Muscle layer of duodenum (tissue), 2 donors: ENCODE results near the gene PSRC1.

Experiments used
- H3K27ac ChIP-seq: one replicate; pipeline ENCODE4 v1.7.0; 2013; ENCODE audit warnings: mild to moderate bottlenecking, low read length
- H3K27me3 ChIP-seq: one replicate; pipeline ENCODE4 v1.7.0; 2013; ENCODE audit warnings: low read depth, mild to moderate bottlenecking, control low read depth, low read length
- H3K36me3 ChIP-seq, 2 donors: one replicate each; pipeline ENCODE4 v1.7.0; 2013; ENCODE audit warnings: low read length in 2 of 2, control low read depth in 1 of 2, mild to moderate bottlenecking in 1 of 2; ENCODE audit not compliant: insufficient read depth in 2 of 2, control insufficient read depth in 1 of 2
- H3K4me1 ChIP-seq, 2 donors: one replicate each; pipeline ENCODE4 v1.7.0; 2013; ENCODE audit warnings: low read length in 2 of 2, mild to moderate bottlenecking in 2 of 2, control low read depth in 1 of 2, moderate library complexity in 1 of 2; ENCODE audit not compliant: insufficient read depth in 2 of 2, control insufficient read depth in 1 of 2
- H3K4me3 ChIP-seq, 2 donors: one replicate each; pipeline ENCODE4 v1.7.0; 2013; ENCODE audit warnings: low read length in 2 of 2, low read depth in 1 of 2, mild to moderate bottlenecking in 1 of 2
- H3K9me3 ChIP-seq, 2 donors: one replicate each; pipeline ENCODE4 v1.7.0; 2013; ENCODE audit warnings: low read length in 2 of 2, control low read depth in 1 of 2, mild to moderate bottlenecking in 1 of 2; ENCODE audit not compliant: control insufficient read depth in 1 of 2
- donor health status: healthy.

Gene PSRC1

DNA sequence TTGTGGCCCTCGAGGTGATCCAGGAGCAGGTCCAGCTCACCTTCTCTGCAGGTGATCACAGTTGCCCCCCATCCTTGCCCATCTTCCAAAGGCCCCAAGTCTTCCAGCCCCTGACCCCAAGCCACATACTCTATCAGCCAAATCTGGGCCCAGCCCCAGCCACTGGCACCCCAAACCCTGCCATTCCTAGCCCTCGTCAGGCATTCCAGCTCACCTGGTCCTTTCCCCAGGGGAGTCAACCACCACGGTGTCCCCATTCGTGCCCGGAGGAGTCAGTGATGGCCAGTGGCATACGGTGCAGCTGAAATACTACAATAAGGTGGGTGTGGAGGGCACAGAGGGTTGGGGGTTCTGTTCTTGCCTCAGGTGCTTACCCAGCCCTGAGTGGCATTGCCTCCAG lies 21.4 kb downstream of the PSRC1 start:
- H3K36me3 ChIP-seq, result peaks cover 0 to 20% of the 10 kb centered on the region in 2 donors
- no peak overlapping the region for H3K4me3 ChIP-seq
- peaks cover 0 to 6% of the 10 kb centered on the region in 2 donors for H3K4me1 ChIP-seq
- no peaks in the 10 kb centered on the region for H3K9me3 ChIP-seq
- no peaks in the 10 kb centered on the region for H3K27me3 ChIP-seq
- no peak overlapping the region for H3K27ac ChIP-seq

DNA sequence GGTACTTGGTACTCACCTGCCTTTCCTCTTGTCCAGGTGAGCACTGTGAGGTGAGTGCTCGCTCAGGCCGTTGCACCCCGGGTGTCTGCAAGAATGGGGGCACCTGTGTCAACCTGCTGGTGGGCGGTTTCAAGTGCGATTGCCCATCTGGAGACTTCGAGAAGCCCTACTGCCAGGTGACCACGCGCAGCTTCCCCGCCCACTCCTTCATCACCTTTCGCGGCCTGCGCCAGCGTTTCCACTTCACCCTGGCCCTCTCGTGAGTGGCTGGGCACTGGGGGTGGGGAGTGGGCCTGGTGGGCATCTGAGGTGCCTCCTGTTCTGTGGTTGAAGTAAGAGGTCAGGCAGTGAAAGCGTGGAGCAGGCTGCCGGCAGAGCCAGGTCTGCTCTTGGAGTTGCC lies 21.9 kb downstream of the PSRC1 start:
- Histone ChIP-seq H3K4me3 (no peak overlapping the region), H3K4me1 (peaks cover 0 to 6% of the 10 kb centered on the region in 2 donors), H3K36me3 (peaks cover 0 to 20% of the 10 kb centered on the region in 2 donors), H3K27ac (no peak overlapping the region), H3K27me3 (no peaks in the 10 kb centered on the region), H3K9me3 (no peaks in the 10 kb centered on the region)

DNA sequence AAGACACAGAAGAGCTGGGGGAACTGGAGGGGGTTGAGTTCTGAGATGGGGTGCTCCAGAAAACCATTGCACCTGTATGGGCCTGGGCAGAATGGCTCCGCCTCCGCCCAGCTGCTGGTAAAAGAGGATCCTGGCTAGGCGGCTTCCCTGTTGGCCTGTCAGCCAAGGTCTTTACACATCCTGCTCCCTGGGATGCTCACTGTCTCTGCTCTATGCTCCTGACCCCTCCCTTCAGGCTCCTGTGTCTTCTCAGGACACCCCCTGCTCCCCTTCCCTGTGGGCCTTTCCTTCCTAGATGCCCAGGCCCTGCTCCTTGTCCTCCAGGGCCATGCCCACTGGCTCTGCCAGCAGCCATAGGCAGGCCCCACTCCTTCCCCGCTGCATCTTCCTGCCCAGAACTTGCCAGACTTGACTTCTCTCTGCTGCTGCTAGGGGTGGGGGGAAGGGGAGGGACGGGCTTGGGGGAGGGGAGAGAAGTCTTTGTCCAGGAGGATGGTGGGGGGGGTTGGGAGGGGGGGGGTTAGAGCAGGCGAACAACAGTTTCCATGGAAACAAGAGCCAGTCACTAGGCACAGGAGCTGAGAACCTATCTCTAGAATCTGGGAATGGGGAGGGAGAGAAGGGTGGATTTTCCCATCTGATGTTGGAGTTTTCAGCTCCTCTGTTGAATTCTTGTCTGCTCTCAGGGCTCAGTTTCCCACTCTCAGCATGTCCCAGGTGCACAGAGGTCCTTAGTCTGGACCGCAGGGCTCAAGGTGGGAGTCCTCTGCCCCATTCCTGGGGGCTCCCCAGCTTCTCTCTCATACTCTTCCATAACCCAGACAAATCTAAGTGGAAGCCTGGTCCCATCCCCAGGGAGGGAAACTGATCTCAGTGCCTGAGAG lies 23.0 kb downstream of the PSRC1 start:
- Histone ChIP-seq H3K4me1 (peaks cover 1 to 11% of the 10 kb centered on the region in 2 donors), H3K4me3 (no peak overlapping the region), H3K9me3 (no peaks in the 10 kb centered on the region), H3K27me3 (no peaks in the 10 kb centered on the region), H3K27ac (no peak overlapping the region), H3K36me3 (peaks cover 0 to 14% of the 10 kb centered on the region in 2 donors)

DNA sequence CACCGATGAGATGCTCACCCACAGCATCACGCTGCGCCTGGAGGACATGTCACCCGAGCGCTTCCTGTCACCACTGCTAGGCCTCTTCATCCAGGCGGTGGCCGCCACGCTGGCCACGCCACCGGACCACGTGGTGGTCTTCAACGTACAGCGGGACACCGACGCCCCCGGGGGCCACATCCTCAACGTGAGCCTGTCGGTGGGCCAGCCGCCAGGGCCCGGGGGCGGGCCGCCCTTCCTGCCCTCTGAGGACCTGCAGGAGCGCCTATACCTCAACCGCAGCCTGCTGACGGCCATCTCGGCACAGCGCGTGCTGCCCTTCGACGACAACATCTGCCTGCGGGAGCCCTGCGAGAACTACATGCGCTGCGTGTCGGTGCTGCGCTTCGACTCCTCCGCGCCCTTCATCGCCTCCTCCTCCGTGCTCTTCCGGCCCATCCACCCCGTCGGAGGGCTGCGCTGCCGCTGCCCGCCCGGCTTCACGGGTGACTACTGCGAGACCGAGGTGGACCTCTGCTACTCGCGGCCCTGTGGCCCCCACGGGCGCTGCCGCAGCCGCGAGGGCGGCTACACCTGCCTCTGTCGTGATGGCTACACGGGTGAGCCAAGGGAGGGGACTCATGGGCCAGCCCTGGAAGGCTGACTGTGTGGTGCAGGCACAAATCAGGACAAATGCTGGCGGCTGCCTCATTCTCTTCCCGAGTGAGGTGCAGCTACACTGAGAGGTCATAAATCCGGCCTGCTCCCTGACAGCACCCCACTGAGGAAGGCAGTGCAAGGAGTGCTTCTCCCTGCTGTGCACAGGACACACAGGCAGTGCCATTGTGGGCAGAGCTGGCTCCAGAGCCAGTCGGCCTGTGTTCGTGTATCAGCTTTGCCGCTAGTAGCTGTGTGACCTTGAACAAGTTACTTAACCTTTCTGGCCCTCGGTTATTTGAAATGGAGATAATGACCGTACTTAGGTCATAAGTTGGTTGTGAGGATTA lies 24.2 kb downstream of the PSRC1 start:
- Histone ChIP-seq H3K4me3 (no peak overlapping the region), H3K36me3 (peaks cover 0 to 13% of the 10 kb centered on the region in 2 donors), H3K4me1 (peaks cover 5 to 19% of the 10 kb centered on the region in 2 donors), H3K27me3 (no peaks in the 10 kb centered on the region), H3K27ac (no peak overlapping the region), H3K9me3 (no peaks in the 10 kb centered on the region)

DNA sequence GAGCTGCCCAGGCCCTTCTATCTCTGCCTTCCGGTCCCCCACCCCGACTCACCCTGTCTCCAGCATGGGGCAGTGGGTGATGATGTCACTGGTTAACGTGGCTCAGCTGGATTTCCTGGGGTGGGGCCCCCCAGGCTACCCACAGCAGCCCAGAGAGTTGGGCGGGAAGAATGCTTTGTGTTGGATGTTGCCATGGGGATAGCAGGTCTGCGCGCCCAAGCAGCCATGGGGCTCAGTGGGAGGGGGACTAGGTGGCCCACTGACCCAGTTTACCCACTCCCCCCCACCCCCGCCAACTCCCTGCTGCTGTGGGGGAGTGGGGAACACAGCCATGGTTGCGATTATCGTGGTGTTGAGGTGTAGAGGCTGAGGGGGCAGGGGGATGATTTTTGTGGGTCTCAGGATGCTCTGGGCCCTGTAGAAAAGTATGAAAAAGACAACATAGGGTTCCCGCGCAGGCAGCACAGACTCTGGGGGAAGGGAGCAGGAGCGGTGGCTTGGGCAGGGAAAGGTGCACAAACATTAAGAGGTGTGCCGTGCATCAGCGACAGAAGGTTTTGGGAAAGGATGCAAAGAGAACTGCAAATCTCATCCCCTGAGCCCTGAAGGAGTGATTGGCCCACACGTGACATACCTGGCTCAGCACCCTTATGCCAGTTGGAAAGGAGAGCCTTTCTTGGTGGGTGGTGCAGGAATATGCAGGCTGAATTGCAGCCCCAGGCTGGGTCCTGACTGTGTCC lies 25.1 kb downstream of the PSRC1 start:
- no peaks in the 10 kb centered on the region for H3K27me3 ChIP-seq
- H3K9me3 ChIP-seq, result no peaks in the 10 kb centered on the region
- H3K4me3 ChIP-seq, result no peak overlapping the region
- H3K27ac ChIP-seq, result no peak overlapping the region
- peaks cover 0 to 13% of the 10 kb centered on the region in 2 donors for H3K36me3 ChIP-seq
- H3K4me1 ChIP-seq, result peaks cover 5 to 23% of the 10 kb centered on the region in 2 donors

DNA sequence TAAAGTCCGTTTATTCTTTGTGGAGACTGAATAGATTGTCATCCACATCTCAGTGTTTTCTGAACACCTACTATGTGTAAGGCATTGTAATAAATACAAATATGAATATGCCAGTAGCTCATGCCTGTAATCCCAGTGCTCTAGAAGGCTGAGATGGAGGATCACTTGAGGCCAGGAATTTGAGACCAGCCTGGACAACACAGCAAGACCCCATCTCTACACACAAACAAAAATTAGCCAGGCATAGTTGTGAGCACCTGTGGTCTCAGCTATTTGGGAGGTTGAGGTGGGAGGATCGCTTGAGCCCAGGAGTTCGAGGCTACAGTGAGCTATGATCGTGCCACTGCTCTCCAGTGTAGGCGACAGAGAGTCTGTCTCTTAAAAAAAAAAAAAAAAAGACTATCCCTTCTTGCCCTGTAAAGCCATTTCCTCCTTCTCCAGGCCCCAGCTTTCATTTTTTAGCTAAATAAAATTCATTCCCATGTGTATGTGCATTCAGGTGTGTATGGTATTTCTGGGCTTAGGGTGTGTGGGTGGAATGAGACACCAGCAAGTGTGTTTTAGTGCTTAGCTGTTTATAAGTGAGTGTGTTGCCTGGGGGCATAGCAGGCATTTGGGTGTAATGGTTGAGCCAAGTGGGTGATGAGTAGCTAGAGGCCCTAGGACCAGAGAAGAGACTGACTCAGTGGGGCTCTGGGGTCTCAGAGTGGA lies 25.8 kb downstream of the PSRC1 start:
- Histone ChIP-seq H3K4me3 (no peak overlapping the region), H3K4me1 (peaks cover 5 to 23% of the 10 kb centered on the region in 2 donors), H3K9me3 (no peaks in the 10 kb centered on the region), H3K36me3 (peaks cover 0 to 13% of the 10 kb centered on the region in 2 donors), H3K27me3 (no peaks in the 10 kb centered on the region), H3K27ac (no peak overlapping the region)

DNA sequence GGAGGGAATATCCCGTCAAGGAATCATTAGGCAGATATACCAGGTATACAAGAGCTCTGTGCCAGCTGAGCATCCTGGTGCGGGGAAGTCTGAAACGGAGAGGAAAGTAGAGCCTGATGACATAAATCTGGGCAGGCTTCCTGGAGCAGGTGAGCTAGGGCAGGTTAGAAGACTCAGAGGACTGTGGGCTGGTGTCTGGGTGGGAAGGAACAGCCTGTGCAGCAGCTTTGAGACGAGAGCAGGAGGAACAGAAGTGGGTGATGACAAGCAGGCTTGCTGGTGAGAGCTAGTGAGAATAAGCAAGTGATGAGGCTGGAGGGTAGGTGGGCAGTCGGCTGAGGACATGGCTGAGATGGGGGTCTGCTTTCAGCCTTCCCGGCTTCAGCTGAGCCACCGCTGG lies 26.9 kb downstream of the PSRC1 start:
- Histone ChIP-seq H3K27ac (no peak overlapping the region), H3K27me3 (no peaks in the 10 kb centered on the region), H3K9me3 (no peaks in the 10 kb centered on the region), H3K4me3 (no peak overlapping the region), H3K4me1 (peaks cover 5 to 23% of the 10 kb centered on the region in 2 donors), H3K36me3 (peaks cover 0 to 10% of the 10 kb centered on the region in 2 donors)

DNA sequence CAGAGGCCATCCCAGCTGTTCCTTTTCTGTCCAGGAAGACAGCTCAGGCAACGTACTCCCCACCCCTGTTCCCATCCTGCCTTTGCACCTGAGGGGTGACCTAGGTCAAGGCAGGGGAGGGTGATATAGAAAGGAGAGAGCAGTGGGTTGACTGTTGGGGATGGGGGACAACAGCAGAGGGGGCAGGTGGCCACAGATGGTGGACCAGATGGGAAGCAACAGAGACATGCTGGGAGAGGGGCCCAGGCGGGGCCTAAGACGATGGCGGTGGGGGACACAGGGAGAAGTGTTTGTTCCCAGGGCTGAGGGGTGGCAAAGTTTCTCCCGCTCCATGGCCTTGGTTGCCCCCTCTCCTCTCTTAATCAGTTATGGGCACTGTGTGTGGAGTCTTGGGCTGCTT lies 27.3 kb downstream of the PSRC1 start:
- H3K4me1 ChIP-seq, result peaks cover 5 to 23% of the 10 kb centered on the region in 2 donors
- no peak overlapping the region for H3K27ac ChIP-seq
- peaks cover 0 to 8% of the 10 kb centered on the region in 2 donors for H3K36me3 ChIP-seq
- H3K9me3 ChIP-seq, result no peaks in the 10 kb centered on the region
- no peak overlapping the region for H3K4me3 ChIP-seq
- no peaks in the 10 kb centered on the region for H3K27me3 ChIP-seq

DNA sequence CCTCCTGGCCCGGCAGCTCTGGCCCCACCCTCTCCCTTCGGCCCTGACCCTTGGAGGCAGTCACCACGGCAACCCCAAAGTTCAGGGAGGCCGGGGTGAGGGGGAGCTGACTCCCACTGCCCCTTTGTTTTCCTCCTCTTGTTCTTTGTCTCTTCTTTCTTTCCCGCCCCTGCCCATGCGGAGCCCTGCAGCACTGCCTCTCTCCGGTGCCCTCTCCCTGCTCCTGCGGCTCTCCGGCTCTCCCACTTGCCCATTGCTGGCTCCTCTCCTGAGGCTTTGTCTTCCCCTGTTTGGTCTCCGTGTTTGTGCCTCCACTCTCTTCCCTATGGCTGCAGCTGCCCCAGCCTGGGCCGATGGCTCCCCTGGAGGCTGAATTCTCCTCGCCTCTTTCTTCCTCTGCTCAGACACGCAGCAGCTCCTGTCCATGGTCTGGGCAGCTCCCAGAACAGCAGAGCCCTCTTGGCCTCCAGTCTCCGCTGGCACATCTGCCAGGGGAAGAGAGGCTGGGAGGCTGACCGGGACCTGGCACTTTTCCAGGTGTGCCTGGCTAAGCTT lies 27.8 kb downstream of the PSRC1 start:
- no peaks in the 10 kb centered on the region for H3K9me3 ChIP-seq

DNA sequence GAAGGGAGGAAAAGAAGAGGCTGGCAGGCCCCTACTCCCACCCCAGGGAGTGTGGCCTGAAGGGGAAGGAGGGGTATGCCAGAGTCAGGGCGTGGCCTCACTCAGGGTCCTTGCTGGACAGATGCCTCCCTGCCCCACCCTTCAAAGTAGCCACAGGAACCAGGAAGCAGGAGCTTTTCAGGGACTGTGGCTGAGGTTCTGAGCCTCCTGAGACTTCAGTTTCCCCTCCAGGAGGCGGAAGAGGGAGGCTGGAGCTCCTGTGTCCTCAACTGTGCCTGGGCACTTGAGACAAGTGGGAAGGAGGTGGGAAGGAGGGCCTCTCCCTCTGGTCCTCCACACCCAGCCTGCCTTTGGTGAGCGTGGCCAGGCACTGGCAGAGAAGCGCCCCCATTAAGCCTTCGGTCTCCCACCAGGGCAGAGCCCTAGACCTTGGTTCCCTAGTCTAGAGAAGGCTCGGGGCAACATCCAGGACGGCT lies 28.3 kb downstream of the PSRC1 start:
- H3K27me3 ChIP-seq, result no peaks in the 10 kb centered on the region
- peaks cover 5 to 28% of the 10 kb centered on the region in 2 donors for H3K4me1 ChIP-seq
- no peak overlapping the region for H3K27ac ChIP-seq
- no peaks in the 10 kb centered on the region for H3K9me3 ChIP-seq
- H3K36me3 ChIP-seq, result peaks cover 0 to 8% of the 10 kb centered on the region in 2 donors
- no peak overlapping the region for H3K4me3 ChIP-seq

More for the DNA sequence above, 27.8 kb downstream of the PSRC1 start:
- Histone ChIP-seq H3K4me1 (peaks cover 5 to 25% of the 10 kb centered on the region in 2 donors), H3K27ac (no peak overlapping the region), H3K27me3 (no peaks in the 10 kb centered on the region), H3K4me3 (no peak overlapping the region), H3K36me3 (peaks cover 0 to 8% of the 10 kb centered on the region in 2 donors)
